Stimulated activated naive CD8-positive, alpha-beta T cell treated with anti-CD3 and anti-CD28 coated beads, Interleukin-15, amount 100 ng/mL, for 72 hours (primary cell): ENCODE measurements around the gene CRBN.

Source experiments
- ATAC-seq: fragments of 150-1000 bp; cut with Tn5 transposase; 2 replicates; pipeline ENCODE4 v1.10.0; 2021; ENCODE audit warnings: mild to moderate bottlenecking, moderate library complexity
- DNase-seq, 2 donors: peaks; one replicate each; pipeline ENCODE4 v3.0.0; 2021 to 2022
- H3K27ac Mint-ChIP-seq, 2 donors: one replicate each; pipeline ENCODE4 v1.8.0; 2022; ENCODE audit warnings: mild to moderate bottlenecking in 2 of 2, mixed read lengths in 2 of 2, moderate library complexity in 2 of 2
- H3K27me3 Mint-ChIP-seq: one replicate; pipeline ENCODE4 v1.8.0; 2022; ENCODE audit warnings: mixed read lengths
- H3K4me1 Mint-ChIP-seq: one replicate; pipeline ENCODE4 v1.8.0; 2022; ENCODE audit warnings: mild to moderate bottlenecking, mixed read lengths
- H3K4me3 Mint-ChIP-seq, 2 donors: one replicate each; pipeline ENCODE4 v1.8.0; 2022; ENCODE audit warnings: mild to moderate bottlenecking in 2 of 2, mixed read lengths in 2 of 2, moderate library complexity in 1 of 2
- H3K9me3 Mint-ChIP-seq, 2 donors: one replicate each; pipeline ENCODE4 v1.8.0; 2022; ENCODE audit warnings: mixed read lengths in 2 of 2

Gene CRBN

DNA sequence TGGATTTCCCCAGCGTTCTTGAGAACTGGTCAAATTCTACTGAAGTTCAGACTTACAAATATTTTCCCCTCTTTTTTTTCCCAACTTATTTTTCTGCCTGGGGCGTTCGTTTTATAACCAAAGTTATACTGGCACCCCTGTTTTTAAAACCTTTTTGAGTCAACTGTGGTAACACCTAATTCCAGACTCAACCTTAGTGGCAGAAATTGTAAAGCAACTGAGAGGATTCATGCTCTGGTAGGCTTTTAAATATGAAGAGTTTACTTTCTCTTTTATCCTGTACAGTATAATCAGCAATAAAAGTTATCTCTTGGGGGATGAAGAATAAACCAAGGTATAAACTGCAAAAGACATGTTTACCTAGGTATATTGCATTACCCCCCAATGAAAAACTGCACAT lies 71.6 kb downstream of the CRBN start:
- no peak for DNase-seq
- Mint-ChIP-seq H3K27me3 (no peaks in the 10 kb centered on the region), H3K4me3 (no peak overlapping the region), H3K4me1 (no peaks in the 10 kb centered on the region), H3K27ac (no peak overlapping the region), H3K9me3 (no peaks in the 10 kb centered on the region)
- ATAC-seq: no peak

DNA sequence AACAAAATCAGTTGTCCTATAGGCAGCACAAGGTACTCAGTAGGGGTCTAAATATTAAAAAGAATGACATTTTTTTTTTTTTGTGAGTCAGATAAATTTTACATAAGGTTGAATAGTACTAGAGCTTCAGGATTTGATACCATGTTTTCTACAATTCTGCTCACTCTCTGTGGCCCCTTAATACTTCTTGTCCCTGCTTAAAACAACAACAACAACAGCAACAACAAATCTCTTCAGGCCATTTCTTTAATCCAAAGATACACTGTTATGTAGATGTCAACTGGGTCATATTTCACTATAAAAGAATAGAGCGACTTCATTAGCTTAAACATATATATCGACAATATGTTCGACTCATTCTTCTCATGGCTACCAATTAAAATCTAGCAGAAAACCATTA lies 72.3 kb downstream of the CRBN start:
- Mint-ChIP-seq H3K9me3 (no peaks in the 10 kb centered on the region), H3K27ac (no peak overlapping the region), H3K27me3 (no peaks in the 10 kb centered on the region), H3K4me3 (no peak overlapping the region), H3K4me1 (no peaks in the 10 kb centered on the region)
- ATAC-seq: no peak
- no peak for DNase-seq

DNA sequence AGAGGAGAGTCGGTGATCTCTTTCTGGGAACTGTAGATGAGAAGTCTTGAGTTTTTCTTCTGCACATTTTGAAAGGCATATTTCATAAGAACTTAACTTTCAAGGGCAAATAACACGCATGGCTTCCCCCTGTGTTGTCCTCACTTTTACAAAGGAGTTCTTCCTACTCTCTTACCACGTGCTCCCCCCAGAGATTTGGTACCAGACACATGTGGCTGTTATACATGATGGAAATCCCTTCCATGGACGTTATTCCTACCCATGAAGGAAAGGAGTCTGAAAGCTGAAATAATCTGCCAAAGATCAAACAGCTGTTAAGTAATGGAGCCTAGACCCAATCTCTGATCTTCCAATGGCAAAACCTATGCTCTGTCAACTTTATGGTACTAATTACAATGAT lies 73.7 kb downstream of the CRBN start:
- no peak overlapping the region for H3K4me3 Mint-ChIP-seq
- DNase-seq: no peak
- no peaks in the 10 kb centered on the region for H3K9me3 Mint-ChIP-seq
- no peaks in the 10 kb centered on the region for H3K27me3 Mint-ChIP-seq
- no peak overlapping the region for H3K27ac Mint-ChIP-seq
- no peak for ATAC-seq
- H3K4me1 Mint-ChIP-seq: no peaks in the 10 kb centered on the region

DNA sequence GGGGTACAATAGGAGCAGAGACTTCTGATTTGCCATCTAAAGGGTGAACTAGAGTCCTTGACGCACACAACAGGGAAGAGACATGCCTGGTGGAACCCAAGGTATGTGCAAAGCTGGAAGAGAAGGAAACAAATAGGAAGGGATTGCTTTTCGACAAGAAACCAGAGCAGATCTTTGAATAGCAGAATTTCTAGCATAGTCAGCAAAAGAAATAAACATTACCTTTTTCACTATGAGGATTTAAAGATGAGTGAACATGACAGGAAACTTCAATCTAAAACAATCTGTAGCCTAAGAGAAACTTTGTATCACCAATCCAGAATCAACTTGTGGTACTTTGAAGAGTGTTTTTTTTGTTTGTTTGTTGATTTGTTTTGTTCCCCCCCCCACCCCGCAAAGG lies 74.2 kb downstream of the CRBN start:
- no peak overlapping the region for H3K4me3 Mint-ChIP-seq
- ATAC-seq: no peak
- no peaks in the 10 kb centered on the region for H3K27me3 Mint-ChIP-seq
- no peaks in the 10 kb centered on the region for H3K9me3 Mint-ChIP-seq
- DNase-seq: no peak
- H3K4me1 Mint-ChIP-seq: no peaks in the 10 kb centered on the region
- H3K27ac Mint-ChIP-seq: no peak overlapping the region

DNA sequence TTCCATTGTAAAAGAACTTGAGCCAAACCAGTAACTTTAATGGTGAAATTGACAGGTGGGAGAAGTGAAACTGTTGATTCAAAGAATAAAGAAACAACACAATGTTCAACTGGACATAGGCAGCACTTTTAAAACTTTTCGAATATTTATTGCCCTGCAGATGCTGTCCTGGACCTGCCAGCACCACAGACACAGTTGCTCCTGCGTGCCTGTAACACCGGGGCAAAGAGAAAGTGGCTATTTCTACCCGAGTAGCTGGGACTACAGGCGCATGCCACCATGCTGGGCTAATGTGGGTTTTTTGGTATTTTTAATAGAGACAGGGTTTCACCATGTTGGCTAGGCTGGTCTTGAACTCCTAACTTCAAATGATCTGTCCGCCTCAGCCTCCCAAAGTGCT lies 76.7 kb downstream of the CRBN start:
- Mint-ChIP-seq H3K27me3 (no peaks in the 10 kb centered on the region), H3K4me3 (no peak overlapping the region), H3K9me3 (no peaks in the 10 kb centered on the region), H3K27ac (no peak overlapping the region), H3K4me1 (no peaks in the 10 kb centered on the region)
- DNase-seq (no peak), ATAC-seq (no peak)

DNA sequence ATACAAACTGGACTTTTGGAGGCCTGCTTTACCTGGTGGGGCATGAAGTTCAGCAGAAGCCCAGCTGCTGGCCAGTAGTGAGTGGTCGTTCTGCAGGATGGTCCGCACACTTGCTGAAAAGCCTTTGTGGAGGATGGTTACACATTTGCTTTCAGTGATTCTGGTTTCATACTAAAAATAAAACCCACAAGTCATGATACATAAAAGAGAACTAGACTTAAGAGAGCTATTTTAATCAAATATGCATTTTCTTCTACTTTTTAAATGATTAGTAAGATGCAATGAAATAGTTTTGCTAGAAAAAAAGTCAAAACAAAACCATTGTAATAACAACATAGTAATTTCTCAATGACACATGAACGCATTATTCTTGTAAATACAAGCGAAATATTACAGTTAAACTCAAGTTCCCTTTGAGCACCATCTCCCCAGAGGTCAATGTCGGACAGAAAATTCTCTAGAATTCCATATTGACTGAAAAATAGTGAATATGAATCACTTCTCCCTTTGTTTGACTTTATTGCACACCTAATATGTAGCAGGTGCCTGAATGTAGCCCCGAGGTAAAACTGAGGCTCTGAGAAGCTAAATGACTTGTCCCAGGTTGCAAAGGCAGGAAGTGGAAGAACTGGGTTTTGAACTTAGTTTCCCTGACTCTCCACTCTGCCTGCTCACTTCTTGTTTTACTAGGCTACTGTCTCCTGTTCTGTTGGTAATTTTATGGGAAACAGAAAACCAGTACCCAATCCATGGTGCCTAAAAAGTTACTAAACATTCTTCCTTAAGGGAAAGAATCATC lies 77.6 kb downstream of the CRBN start:
- no peak for ATAC-seq
- no peak overlapping the region for H3K4me3 Mint-ChIP-seq
- no peaks in the 10 kb centered on the region for H3K4me1 Mint-ChIP-seq

More for the DNA sequence above, 77.6 kb downstream of the CRBN start:
- DNase-seq: no peak
- no peak overlapping the region for H3K27ac Mint-ChIP-seq
- H3K27me3 Mint-ChIP-seq: no peaks in the 10 kb centered on the region
- H3K9me3 Mint-ChIP-seq: no peaks in the 10 kb centered on the region
